OCI-LY3 (cell line): ENCODE results near the gene ENPEP.
"Not testable (repeated sequence)": the region's sequence is repeated elsewhere in the genome, so short reads cannot be mapped to it uniquely, and the experiment has no call there.

Experiments used
- EZH2phosphoT487 ChIP-seq: fragments of 200-600 bp; shearing (Covaris generic); IDR thresholded peaks from 2 replicates; pipeline ENCODE4 v1.6.1; 2018; ENCODE audit warnings: antibody characterized with exemption, mixed run types, low read depth
- TF ChIP-seq, protein P1 (sequence below): fragments of 200-600, 300-600 bp; sonication (generic); IDR thresholded peaks from 2 replicates; pipeline ENCODE4 v1.5.1; 2014; ENCODE audit warnings: antibody characterized with exemption, low read length, low read depth

DNA sequence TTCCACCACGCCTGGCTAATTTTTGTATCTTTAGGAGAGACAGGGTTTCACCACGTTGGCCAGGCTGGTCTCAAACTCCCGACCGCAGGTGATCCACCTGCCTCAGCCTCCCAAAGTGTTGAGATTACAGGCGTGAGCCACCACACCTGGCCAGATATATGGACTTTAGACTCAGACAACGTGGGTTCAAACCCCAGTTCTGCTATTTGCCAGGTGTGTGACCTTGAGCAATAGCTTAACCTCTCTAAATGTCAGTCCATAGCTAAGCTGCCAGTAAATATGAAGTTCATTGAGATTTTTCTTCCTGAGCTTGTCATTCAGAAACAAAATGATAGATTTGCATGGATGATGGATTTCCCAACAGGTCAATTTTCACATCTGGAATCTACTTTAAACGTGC is 875 bp upstream of the ENPEP start:
- TF ChIP-seq, protein P1, sequence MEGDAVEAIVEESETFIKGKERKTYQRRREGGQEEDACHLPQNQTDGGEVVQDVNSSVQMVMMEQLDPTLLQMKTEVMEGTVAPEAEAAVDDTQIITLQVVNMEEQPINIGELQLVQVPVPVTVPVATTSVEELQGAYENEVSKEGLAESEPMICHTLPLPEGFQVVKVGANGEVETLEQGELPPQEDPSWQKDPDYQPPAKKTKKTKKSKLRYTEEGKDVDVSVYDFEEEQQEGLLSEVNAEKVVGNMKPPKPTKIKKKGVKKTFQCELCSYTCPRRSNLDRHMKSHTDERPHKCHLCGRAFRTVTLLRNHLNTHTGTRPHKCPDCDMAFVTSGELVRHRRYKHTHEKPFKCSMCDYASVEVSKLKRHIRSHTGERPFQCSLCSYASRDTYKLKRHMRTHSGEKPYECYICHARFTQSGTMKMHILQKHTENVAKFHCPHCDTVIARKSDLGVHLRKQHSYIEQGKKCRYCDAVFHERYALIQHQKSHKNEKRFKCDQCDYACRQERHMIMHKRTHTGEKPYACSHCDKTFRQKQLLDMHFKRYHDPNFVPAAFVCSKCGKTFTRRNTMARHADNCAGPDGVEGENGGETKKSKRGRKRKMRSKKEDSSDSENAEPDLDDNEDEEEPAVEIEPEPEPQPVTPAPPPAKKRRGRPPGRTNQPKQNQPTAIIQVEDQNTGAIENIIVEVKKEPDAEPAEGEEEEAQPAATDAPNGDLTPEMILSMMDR, result not testable (repeated sequence)
- not testable (repeated sequence) for TF ChIP-seq EZH2phosphoT487
